GM12801 (cell line): ENCODE measurements around the gene SHROOM3.

Source experiments
- TF ChIP-seq, protein P1 (sequence below): IDR thresholded peaks from one replicate; pipeline ENCODE4 v1.5.1; 2011; ENCODE audit warnings: control low read depth; ENCODE audit not compliant: insufficient read length; ENCODE audit errors: extremely low read depth

The SHROOM3 gene

DNA sequence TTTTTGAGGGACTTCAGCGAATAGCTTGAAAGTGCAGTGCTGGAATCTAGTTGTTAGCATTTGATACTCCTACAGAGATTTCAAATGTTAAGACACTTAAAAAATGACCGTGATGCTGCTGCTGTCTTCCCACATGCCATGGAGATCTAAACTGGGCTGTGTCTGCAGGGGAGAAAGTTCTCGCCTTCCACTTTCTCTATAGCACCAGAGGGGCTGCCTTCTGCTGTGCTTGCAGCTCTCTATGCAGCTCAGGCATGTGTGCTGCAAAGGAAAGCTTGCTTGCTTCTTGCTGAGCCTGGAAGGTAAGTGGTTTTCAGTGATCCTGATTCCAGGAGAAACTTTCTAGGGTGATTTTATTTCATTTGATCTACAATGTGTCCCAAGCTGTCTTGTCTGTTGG, 325.2 kb downstream of the SHROOM3 start:
- TF ChIP-seq, protein P1, sequence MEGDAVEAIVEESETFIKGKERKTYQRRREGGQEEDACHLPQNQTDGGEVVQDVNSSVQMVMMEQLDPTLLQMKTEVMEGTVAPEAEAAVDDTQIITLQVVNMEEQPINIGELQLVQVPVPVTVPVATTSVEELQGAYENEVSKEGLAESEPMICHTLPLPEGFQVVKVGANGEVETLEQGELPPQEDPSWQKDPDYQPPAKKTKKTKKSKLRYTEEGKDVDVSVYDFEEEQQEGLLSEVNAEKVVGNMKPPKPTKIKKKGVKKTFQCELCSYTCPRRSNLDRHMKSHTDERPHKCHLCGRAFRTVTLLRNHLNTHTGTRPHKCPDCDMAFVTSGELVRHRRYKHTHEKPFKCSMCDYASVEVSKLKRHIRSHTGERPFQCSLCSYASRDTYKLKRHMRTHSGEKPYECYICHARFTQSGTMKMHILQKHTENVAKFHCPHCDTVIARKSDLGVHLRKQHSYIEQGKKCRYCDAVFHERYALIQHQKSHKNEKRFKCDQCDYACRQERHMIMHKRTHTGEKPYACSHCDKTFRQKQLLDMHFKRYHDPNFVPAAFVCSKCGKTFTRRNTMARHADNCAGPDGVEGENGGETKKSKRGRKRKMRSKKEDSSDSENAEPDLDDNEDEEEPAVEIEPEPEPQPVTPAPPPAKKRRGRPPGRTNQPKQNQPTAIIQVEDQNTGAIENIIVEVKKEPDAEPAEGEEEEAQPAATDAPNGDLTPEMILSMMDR, result no peak

DNA sequence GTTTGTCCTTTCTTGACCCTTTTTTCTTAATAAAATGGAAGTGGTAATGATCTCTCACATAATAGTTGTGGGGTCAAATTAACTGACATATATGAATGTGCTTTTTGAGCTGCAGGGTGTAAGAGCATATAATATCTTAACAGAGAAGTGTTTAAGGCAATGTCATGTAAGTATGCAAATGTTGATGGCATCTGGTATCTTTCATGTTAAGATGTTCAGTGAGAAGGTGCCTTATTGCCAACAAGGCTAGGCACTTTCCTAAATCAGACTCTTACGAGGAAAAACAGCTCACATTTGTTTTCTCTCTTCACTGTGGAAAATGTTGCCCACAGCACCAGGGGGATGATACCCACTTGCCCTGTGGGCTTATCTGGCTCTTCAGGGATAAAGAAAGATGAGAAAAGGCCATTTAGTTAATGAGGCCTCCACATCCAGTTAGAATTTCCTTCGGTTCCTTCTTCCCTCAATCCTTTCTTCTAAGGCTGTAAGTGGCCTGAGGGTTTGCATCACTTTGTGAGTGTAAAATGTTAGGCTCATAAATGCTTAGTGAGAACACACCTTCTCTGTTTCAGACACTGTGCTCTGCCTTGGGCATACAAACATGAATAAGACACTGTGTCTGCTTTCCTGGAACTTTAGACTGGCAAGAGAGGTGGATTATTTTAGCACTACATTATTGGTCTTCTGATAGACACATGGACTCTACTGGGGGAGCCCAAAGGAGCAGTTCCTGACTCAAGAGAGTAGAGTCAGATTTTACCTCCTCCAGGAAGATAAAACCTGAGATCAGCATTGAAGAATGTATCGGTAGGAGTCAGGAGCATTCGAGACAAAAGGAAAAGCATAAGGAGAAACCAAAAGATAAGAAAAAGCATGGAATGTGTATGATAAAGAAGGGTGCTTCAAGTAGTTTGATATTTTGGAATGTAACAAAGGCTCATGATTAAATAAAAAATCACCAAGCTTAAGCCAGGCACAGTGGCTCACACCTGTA, 327.4 kb downstream of the SHROOM3 start:
- TF ChIP-seq, protein P1, result no peak

DNA sequence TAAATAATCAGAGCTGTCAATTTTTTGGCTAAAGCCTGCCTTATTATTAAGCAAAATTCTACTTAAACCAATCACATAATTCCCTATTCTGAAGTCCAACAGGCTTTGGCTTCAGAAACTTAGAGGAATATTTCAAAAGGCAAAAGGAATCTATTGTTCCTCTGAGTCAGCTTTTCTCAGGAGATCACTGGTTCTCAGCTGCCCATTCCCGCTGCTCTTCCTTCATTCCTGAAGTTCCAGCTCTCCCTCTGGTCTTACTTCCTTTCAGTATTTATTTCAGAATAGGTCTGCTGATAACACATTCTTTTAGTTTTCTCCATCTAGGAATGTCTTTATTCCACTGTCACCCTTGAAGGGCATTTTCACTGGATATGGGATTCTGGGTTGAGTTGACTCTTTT, 329.2 kb downstream of the SHROOM3 start:
- TF ChIP-seq, protein P1, result no peak

DNA sequence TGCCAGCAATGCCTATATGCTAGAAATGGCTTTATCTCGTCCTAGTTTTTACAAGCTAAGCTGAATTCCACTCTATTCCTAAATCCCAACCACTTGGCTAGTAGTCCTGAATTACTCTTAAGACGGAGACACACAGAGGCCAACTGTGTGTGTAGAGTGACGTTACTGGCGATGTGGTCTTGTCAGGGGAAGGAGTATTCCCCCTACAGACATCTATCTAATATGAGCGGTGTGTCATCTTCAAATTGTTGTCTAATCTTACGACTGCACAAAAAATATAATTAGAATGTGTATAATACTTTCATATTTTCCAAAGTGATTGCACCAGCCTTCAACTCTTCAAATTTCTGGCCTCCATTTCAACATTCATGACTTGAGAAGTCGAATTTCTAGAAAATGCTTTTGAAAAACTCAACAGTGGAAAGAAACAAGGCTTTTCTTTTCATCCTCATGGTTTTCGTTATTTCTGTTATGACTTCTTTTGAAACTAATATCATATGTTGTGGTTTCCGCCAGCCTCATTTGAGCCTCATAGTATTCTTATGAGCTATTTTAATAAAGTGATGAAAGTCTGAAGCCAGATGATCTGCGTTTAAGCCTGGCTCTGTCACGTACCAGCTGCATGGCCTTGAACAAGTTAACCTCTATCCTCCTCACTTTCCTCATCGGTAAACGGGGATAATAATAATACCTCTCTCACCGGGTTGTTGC, 330.6 kb downstream of the SHROOM3 start:
- TF ChIP-seq, protein P1, result no peak

DNA sequence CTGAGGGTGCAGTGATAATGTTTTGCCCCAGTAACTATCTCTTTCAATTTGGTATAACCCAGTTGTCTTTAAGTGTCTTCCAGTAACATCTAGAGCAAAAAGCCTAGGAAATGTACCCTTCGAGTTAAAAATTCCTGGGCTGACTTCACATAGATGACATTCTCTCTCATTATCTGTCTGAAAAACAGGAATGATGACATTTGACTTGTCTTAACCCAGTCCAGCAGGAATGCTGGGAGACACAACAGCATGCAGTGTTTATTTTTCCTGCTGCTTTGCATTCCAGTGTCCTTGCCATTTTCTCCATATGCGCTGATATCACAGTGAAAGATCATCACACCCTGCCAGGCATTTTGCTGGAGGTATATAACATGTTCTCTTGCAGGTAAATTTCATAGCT, 333.0 kb downstream of the SHROOM3 start:
- TF ChIP-seq, protein P1, result no peak

DNA sequence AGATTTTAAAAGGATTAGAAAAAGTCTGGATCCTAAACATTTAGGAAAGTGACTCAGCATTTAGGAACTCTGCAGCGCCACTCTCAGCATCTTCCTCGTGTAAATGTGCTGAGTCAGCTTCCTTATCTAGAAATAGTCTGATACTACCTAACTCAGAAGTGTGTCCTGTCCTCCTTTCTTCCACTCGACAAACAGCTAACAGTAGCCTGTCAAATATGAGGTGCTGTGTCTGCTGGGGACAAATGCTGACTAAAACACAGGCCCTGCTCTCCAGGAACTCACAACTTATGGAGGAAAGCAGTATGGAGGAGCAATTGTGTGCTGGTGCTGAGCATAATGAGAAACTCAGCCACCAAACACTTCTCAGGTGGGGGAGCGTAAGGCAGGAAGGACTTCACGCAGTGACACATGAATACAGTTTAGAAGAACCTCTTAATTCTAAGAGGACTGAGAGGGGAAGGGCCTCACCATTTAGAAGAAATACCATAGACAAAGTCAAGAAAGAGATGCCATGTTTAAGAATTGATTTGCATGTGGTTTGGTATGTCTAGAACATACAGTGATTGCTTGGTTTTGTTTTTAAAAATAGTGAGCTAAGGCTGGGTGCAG, 337.6 kb downstream of the SHROOM3 start:
- TF ChIP-seq, protein P1, result no peak

DNA sequence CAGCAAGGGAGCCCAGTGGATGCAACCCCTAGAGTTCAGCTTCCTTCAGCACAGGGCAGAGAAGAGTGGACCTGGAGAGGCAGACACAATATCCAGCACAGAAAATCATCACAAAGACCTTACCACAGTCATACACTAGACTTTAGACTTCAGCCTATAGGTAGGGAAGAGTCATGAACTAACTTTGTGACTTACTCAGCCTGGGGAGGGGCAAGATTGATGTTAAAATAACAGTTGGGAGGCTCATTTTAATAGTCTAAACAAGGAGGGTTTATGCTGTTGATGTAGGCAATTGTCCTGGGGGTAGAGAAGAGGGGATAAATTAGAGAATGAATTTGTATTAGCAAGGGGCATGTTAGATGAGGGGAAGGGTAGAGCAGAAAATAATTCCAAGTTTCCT, 338.7 kb downstream of the SHROOM3 start:
- TF ChIP-seq, protein P1, result no peak
